HepG2 (cell line): Measurements from ENCODE around the gene SMTNL2. TPM values are rescaled to one million over a fixed set of nuclear protein-coding genes. Genes with fewer than 3 reads are reported as not detected.
A peak's percentile ranks its signal among the peaks of the same experiment; 100 is the strongest.

Experiments
- ATAC-seq: fragments of 200-7000 bp; cut with Tn5 transposase; 3 replicates; pipeline ENCODE4 v1.9.1; 2020; ENCODE audit warnings: mild to moderate bottlenecking, moderate library complexity
- BruUV-seq: library from RNA; stranded (reverse); fragments of 400-500 nt; replicated peaks from 2 replicates; lab custom pipeline; 2021; lab: Mats Ljungman, UMichigan
- CTCF ChIA-PET: fragments of 300-600 bp; formaldehyde crosslinking; extraction: SDS; loops from one replicate; lab custom pipeline; 2021; ENCODE audit warnings: low total read pairs, inconsistent platforms, low intra/inter-chr PET ratio; lab: Yijun Ruan, JAX
- POLR2A ChIA-PET: fragments of 350-600 bp; sonication (Branson Sonifier 250); formaldehyde crosslinking; loops from one replicate; lab custom pipeline; 2020; ENCODE audit warnings: antibody characterized with exemption, inconsistent platforms; lab: Yijun Ruan, JAX
- DNase-seq: peaks from one replicate; pipeline ENCODE4 v3.0.0-alpha.2; 2015; ENCODE audit warnings: low spot score
- FAIRE-seq: peaks from 3 replicates; lab custom pipeline; 2011; peaks lifted over from hg19 to GRCh38; lab: Jason Lieb, UNC
- H2AFZ ChIP-seq: one replicate; pipeline ENCODE4 v1.6.1; 2011; ENCODE audit warnings: low read length, inconsistent platforms
- H3K27ac ChIP-seq: fragments of 300-600 bp; 3 replicates; pipeline ENCODE4 v1.8.0; 2011; ENCODE audit warnings: mixed run types, mild to moderate bottlenecking, mixed read lengths, low read length, inconsistent platforms; ENCODE audit not compliant: insufficient read depth; ENCODE audit errors: extremely low read length
- H3K27me3 ChIP-seq, 2 experiments: fragments of 200-600 bp in 1 of 2; 2 replicates in 1 of 2; 3 replicates in 1 of 2; pipeline versions ENCODE4 v1.6.0 to v1.8.0; 2011; ENCODE audit warnings: low read length in 2 of 2, mild to moderate bottlenecking in 2 of 2, moderate library complexity in 2 of 2, inconsistent platforms in 1 of 2; ENCODE audit not compliant: insufficient read depth in 2 of 2, control insufficient read depth in 1 of 2
- H3K36me3 ChIP-seq, 2 experiments: fragments of 200-600 bp in 1 of 2; replicated peaks in 1 of 2; 2 replicates in 1 of 2; 3 replicates in 1 of 2; pipeline versions ENCODE4 v1.5.1 to v1.8.0; 2011; ENCODE audit warnings: low read length in 2 of 2, inconsistent platforms in 1 of 2; ENCODE audit not compliant: insufficient read depth in 2 of 2, control insufficient read depth in 1 of 2
- H3K4me1 ChIP-seq: 2 replicates; pipeline ENCODE4 v1.5.1; 2012; ENCODE audit warnings: low read length, inconsistent platforms; ENCODE audit not compliant: insufficient read depth
- H3K4me2 ChIP-seq: 2 replicates; pipeline ENCODE4 v1.6.0; 2011; ENCODE audit warnings: low read depth, low read length, inconsistent platforms
- H3K4me3 ChIP-seq, 3 experiments: fragments of 200-600 bp in 1 of 3; sonication (generic), shearing (Covaris generic) in 1 of 3; replicated peaks in 1 of 3; 2 replicates each; pipeline ENCODE4 v1.5.1; 2011 to 2016; ENCODE audit warnings: low read length in 3 of 3, inconsistent platforms in 2 of 3, low read depth in 2 of 3, mild to moderate bottlenecking in 2 of 3, control low read depth in 1 of 3, mixed read lengths in 1 of 3; ENCODE audit not compliant: insufficient read depth in 1 of 3
- H3K79me2 ChIP-seq: one replicate; pipeline ENCODE4 v1.6.1; 2011; ENCODE audit warnings: low read length, inconsistent platforms; ENCODE audit not compliant: insufficient read depth
- H3K9ac ChIP-seq: 2 replicates; pipeline ENCODE4 v1.6.0; 2011; ENCODE audit warnings: mild to moderate bottlenecking, low read depth, low read length, inconsistent platforms; ENCODE audit not compliant: insufficient read depth
- H3K9me3 ChIP-seq: 2 replicates; pipeline ENCODE4 v1.5.1; 2012; ENCODE audit warnings: mild to moderate bottlenecking, low read length
- H4K20me1 ChIP-seq: 2 replicates; pipeline ENCODE4 v1.6.0; 2011; ENCODE audit warnings: inconsistent platforms, mild to moderate bottlenecking, low read length, moderate library complexity; ENCODE audit not compliant: insufficient read depth
- ETV6 ChIP-seq: sonication (generic); formaldehyde crosslinking; conservative IDR thresholded peaks from 2 replicates; pipeline ENCODE4 v1.4.0; 2020; ENCODE audit warnings: missing genetic modification reagents
- GPBP1L1 ChIP-seq: sonication (generic); formaldehyde crosslinking; IDR thresholded peaks from 2 replicates; pipeline ENCODE4 v1.5.0; 2020; ENCODE audit warnings: mild to moderate bottlenecking, missing genetic modification reagents
- HBP1 ChIP-seq: IDR thresholded peaks from 2 replicates; pipeline ENCODE4 v1.6.1; 2016; ENCODE audit warnings: low read depth, control low read depth
- IRF9 ChIP-seq: sonication (generic); formaldehyde crosslinking; IDR thresholded peaks from 2 replicates; pipeline ENCODE4 v1.8.0; 2022; ENCODE audit warnings: missing genetic modification reagents, mild to moderate bottlenecking, borderline replicate concordance
- KLF16 ChIP-seq, 2 experiments: sonication (generic) in 1 of 2; formaldehyde crosslinking in 1 of 2; IDR thresholded peaks; 2 replicates each; pipeline versions ENCODE4 v1.6.1 to v1.8.0; 2016 to 2023; ENCODE audit warnings: missing genetic modification reagents in 2 of 2, missing compliant biosample characterization in 1 of 2
- NR3C1 ChIP-seq: sonication (generic); formaldehyde crosslinking; IDR thresholded peaks from 2 replicates; pipeline ENCODE4 v1.4.0; 2020; ENCODE audit warnings: missing genetic modification reagents
- PRMT3 ChIP-seq: sonication (generic); formaldehyde crosslinking; IDR thresholded peaks from 2 replicates; pipeline ENCODE4 v1.8.1; 2022; ENCODE audit warnings: low read depth, mild to moderate bottlenecking, moderate library complexity, missing genetic modification reagents, borderline replicate concordance
- RFXAP ChIP-seq: sonication (generic); formaldehyde crosslinking; IDR thresholded peaks from 2 replicates; pipeline ENCODE4 v1.4.0; 2020; ENCODE audit warnings: missing genetic modification reagents, borderline replicate concordance
- SAFB2 ChIP-seq: sonication (generic); formaldehyde crosslinking; IDR thresholded peaks from 2 replicates; pipeline ENCODE4 v1.5.1; 2020; ENCODE audit warnings: missing genetic modification reagents, low read depth, mild to moderate bottlenecking, borderline replicate concordance
- SALL2 ChIP-seq: sonication (generic); formaldehyde crosslinking; IDR thresholded peaks from 2 replicates; pipeline ENCODE4 v1.8.1; 2023; ENCODE audit warnings: mild to moderate bottlenecking, missing genetic modification reagents, inconsistent platforms
- SCMH1 ChIP-seq: sonication (generic); formaldehyde crosslinking; IDR thresholded peaks from 2 replicates; pipeline ENCODE4 v1.9.0; 2021; ENCODE audit warnings: missing genetic modification reagents, mild to moderate bottlenecking, borderline replicate concordance
- SMARCC2 ChIP-seq: fragments of 450-650 bp; IDR thresholded peaks from 2 replicates; pipeline ENCODE4 v1.6.1; 2017; ENCODE audit warnings: antibody characterized with exemption, mild to moderate bottlenecking
- TCF7L2 ChIP-seq: IDR thresholded peaks from 2 replicates; pipeline ENCODE4 v1.6.1; 2011; ENCODE audit warnings: mild to moderate bottlenecking, low read depth, low read length, moderate library complexity
- TGIF2 ChIP-seq: IDR thresholded peaks from 2 replicates; pipeline ENCODE4 v1.6.1; 2016; ENCODE audit warnings: control low read depth, missing compliant biosample characterization
- ZBTB20 ChIP-seq: sonication (generic); formaldehyde crosslinking; IDR thresholded peaks from 2 replicates; pipeline ENCODE4 v1.8.1; 2023; ENCODE audit warnings: missing genetic modification reagents, low read depth, mild to moderate bottlenecking, borderline replicate concordance
- ZBTB7A ChIP-seq: sonication (generic); formaldehyde crosslinking; IDR thresholded peaks from 2 replicates; pipeline ENCODE4 v1.8.0; 2022; ENCODE audit warnings: mild to moderate bottlenecking, missing genetic modification reagents
- ZFP90 ChIP-seq: sonication (generic); formaldehyde crosslinking; IDR thresholded peaks from 2 replicates; pipeline ENCODE4 v1.8.0; 2022; ENCODE audit warnings: missing genetic modification reagents, mild to moderate bottlenecking, inconsistent platforms, borderline replicate concordance
- ZNF292 ChIP-seq: sonication (generic); formaldehyde crosslinking; IDR thresholded peaks from 2 replicates; pipeline ENCODE4 v1.8.1; 2022; ENCODE audit warnings: mild to moderate bottlenecking, low read depth, missing genetic modification reagents, borderline replicate concordance
- ZNF33B ChIP-seq: sonication (generic); formaldehyde crosslinking; IDR thresholded peaks from 2 replicates; pipeline ENCODE4 v1.5.1; 2020; ENCODE audit warnings: mild to moderate bottlenecking, missing genetic modification reagents
- ZNF343 ChIP-seq: sonication (generic); formaldehyde crosslinking; IDR thresholded peaks from 2 replicates; pipeline ENCODE4 v1.4.0; 2020; ENCODE audit warnings: mild to moderate bottlenecking, missing genetic modification reagents
- ZNF563 ChIP-seq: sonication (generic); formaldehyde crosslinking; IDR thresholded peaks from 2 replicates; pipeline ENCODE4 v1.8.0; 2022; ENCODE audit warnings: mild to moderate bottlenecking, moderate library complexity, missing genetic modification reagents
- ZSCAN20 ChIP-seq: sonication (generic); formaldehyde crosslinking; IDR thresholded peaks from 2 replicates; pipeline ENCODE4 v1.4.0; 2020; ENCODE audit warnings: missing genetic modification reagents, mild to moderate bottlenecking, borderline replicate concordance
- WGBS: methylation state at CpG from one replicate; pipeline ENCODE4 v1.1.6; 2017; ENCODE audit warnings: low lambda C conversion rate; 5-methylcytosine and 5-hydroxymethylcytosine counted together
- in situ Hi-C: cut with HindIII; loops from 2 replicates; pipeline ENCODE4 v1.10.0; 2017; ENCODE audit warnings: low pct_unique_long_range_greater_than_20kb; ENCODE audit not compliant: extremely low pct_ligation_motif_present
- intact Hi-C: fragments of 100-400 bp; cut with micrococcal nuclease; formaldehyde crosslinking; loops from one replicate; pipeline ENCODE4 v1.10.0; 2022; ENCODE audit not compliant: unreplicated experiment
- polyA plus RNA-seq, 8 experiments: library from polyadenylated mRNA; depleted of rRNA in 3 of 8; stranded (reverse) in 7 of 8; unstranded in 1 of 8; fragments of >200 nt; fragmentation: Illumina TruSeq in 4 of 8; extraction: Trizol in 4 of 8; gene quantifications; 2 replicates each; pipeline versions ENCODE4 v1.2.1 to v1.2.3, GENCODE V29; 2011 to 2016; ENCODE audit warnings: low read depth in 4 of 8, missing spikeins in 1 of 8, mixed read lengths in 1 of 8; ENCODE audit not compliant: insufficient read depth in 1 of 8
- total RNA-seq, 5 experiments: library from RNA; depleted of rRNA; stranded (reverse); fragments of >200 nt; fragmentation: Illumina TruSeq; extraction: Trizol; gene quantifications; 2 replicates each; pipeline ENCODE4 v1.2.3, GENCODE V29; 2016; ENCODE audit warnings: low read depth in 1 of 5

Gene SMTNL2
- total and polyA plus RNA-seq, 2 of the 13 experiments (the other 11 are each of a cell fraction or from before 2014, with no cell fraction given): 0.41 to 5.1 TPM

- BruUV-seq: no TSS peak
- in situ Hi-C loops: loop anchor here (10.0 kb wide), 1 partner anchor 340 kb away; the partner anchor contains the start of gene C17orf107
- peak; percentile 6; the same call in 2 of the 3 replicates for ATAC-seq
- H3K4me1 ChIP-seq: peaks cover 36% of the 10 kb centered on the region
- 5% methylated on average over 11 of the region's 18 CpGs for WGBS
- no peaks in the 10 kb centered on the region for H3K27me3 ChIP-seq
- intact Hi-C loops: no loop called here
- ChIA-PET CTCF (no interaction called here), POLR2A (interaction anchor here (0.5 to 1.5 kb wide), 3 partner anchors 10 to 29 kb away, joined by 3 to 6 read pairs (median 3); partner anchors contain the start of gene SMTNL2)
- peak overlapping the region; percentile 99 for H3K4me2 ChIP-seq
- no peak overlapping the region for H2AFZ ChIP-seq
- H3K36me3 ChIP-seq: peaks cover 22 to 39% of the 10 kb centered on the region in 2 experiments; a peak in 4 of 5 replicates
- H3K27ac ChIP-seq: peak overlapping the region; percentile 50
- no peaks in the 10 kb centered on the region for H4K20me1 ChIP-seq
- peak overlapping the region; percentile 56 to 95 (median 87) for H3K4me3 ChIP-seq
- H3K79me2 ChIP-seq: peaks cover 16% of the 10 kb centered on the region
- H3K9ac ChIP-seq: peak overlapping the region; percentile 78
- no peaks in the 10 kb centered on the region for H3K9me3 ChIP-seq
- DNase-seq: no peak
- no peak for FAIRE-seq
- TF ChIP-seq TCF7L2: no peak
- no peak for TF ChIP-seq ETV6
- no peak for TF ChIP-seq ZNF33B
- TF ChIP-seq ZSCAN20 (CRISPR knock-in tag): no peak
- TF ChIP-seq IRF9 (CRISPR knock-in tag): no peak
- TF ChIP-seq ZNF343 (CRISPR knock-in tag): no peak
- 0 out of 2 replicates have a peak, but pooled peaks have one; percentile 5 for TF ChIP-seq SAFB2 (CRISPR knock-in tag)
- TF ChIP-seq ZBTB7A (CRISPR knock-in tag): no peak
- TF ChIP-seq NR3C1 (CRISPR knock-in tag): no peak
- 0 out of 2 replicates have a peak, but pooled peaks have one; percentile 6 for TF ChIP-seq SALL2
- no peak for TF ChIP-seq RFXAP
- TF ChIP-seq TGIF2 (CRISPR knock-in tag): 0 out of 2 replicates have a peak, but pooled peaks have one; percentile 5
- no peak for TF ChIP-seq SCMH1 (CRISPR knock-in tag)
- TF ChIP-seq ZNF292: no peak
- no peak for TF ChIP-seq ZNF563
- peak; percentile 3; the same call in 1 of the 2 replicates for TF ChIP-seq ZBTB20
- no peak for TF ChIP-seq SMARCC2
- TF ChIP-seq HBP1 (CRISPR knock-in tag): no peak
- TF ChIP-seq ZFP90 (CRISPR knock-in tag): no peak
- no peak for TF ChIP-seq GPBP1L1
- no peak for TF ChIP-seq KLF16 (CRISPR knock-in tag; IDR thresholded peaks at IDR 0.05)
- no peak for TF ChIP-seq PRMT3 (CRISPR knock-in tag)
Measured at GRCh38 chr17:4554441-4554996, 29.8 kb upstream of the SMTNL2 start.
